Fibroblast of peridontal ligament (primary cell): ENCODE data around the gene TMPRSS9.
A peak's percentile ranks its signal among the peaks of the same experiment; 100 is the strongest.

ENCODE experiments used
- DNase-seq: peaks from one replicate; pipeline ENCODE4 v3.0.0-alpha.2; 2010; ENCODE audit errors: extremely low read depth

TMPRSS9 gene

GRCh38 chr19:2361246-2362045, 1.4 kb downstream of the TMPRSS9 start:
- no peak for DNase-seq

- DNase-seq: no peak
Measured at GRCh38 chr19:2362046-2362969, 2.2 kb downstream of the TMPRSS9 start.

- no peak for DNase-seq
Measured at GRCh38 chr19:2362970-2363300, 2.9 kb downstream of the TMPRSS9 start.

DNA sequence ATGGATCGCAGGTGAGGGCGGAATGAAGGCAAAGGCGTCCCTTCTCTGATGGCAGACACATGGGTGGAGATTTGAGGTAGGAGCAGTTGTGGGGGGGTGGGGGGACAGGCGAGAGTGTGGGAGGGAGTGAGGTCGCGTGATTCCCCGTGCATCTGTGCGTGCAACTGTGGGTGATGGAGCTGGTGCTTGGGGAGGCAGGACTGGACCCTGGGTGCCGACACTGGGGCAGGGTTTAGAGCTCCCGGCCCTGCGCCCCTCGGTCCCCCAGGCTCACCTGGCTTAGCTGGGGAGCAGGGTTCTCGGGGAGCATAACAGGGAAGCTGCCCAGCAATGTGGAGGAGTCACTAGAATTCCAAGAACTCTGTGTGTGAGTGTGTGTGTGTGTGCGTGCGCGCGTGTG, 3.4 kb downstream of the TMPRSS9 start:
- DNase-seq: no peak

DNA sequence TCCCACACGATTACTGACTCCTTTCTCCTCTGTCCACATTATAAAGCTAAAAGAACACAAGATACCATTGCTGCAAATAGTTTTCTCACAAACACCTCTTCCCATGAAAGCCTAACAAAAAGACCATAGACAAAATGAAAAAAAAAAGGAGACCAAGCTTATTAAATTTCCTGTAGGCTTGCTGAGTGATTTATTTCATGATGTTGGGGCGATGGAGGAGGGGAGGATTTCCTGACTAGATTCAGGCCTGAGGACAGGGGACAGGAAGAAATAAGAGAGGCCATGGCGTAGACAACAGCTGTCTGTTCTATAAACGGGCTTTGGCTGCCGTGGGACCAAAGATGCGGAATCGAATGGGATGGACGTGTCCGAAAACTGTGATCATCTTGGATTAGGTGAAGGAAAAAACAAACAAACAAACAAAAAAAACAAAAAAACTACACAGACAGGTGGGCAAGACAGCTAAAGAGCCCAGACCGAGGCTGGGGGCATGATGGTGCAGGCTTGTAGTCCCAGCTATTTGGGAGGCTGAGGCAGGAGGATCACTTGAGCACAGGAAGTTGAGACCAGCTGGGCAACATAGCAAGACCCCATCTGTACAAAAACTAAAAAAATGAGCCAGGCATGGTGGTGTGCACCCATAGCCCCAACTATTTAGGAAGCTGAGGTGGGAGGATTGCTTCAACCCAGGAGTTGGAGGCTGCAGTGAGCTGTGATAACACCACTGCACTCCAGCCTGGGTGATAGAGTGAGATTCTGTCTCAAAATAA, 5.3 kb downstream of the TMPRSS9 start:
- DNase-seq: no peak

DNA sequence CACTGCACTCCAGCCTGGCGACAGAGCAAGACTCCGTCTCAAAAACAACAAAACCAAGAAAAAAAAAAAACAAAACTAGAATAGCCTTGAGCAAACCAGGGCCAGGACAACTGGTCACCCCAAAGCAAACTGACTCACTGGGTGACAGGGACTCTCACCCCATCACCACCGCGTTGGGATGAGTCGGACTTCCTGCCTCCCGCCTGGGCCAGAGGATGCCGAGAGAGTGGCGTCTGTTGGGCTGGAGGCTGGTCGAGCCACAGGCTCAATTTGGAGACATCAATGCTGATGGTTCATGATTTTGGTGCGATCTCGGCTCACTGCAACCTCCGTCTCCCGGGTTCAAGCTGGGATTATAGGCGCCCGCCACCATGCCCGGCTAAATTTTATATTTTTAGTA, 11.6 kb downstream of the TMPRSS9 start:
- no peak for DNase-seq

- DNase-seq: no peak
Measured at GRCh38 chr19:2372076-2372612, 12.1 kb downstream of the TMPRSS9 start.

DNA sequence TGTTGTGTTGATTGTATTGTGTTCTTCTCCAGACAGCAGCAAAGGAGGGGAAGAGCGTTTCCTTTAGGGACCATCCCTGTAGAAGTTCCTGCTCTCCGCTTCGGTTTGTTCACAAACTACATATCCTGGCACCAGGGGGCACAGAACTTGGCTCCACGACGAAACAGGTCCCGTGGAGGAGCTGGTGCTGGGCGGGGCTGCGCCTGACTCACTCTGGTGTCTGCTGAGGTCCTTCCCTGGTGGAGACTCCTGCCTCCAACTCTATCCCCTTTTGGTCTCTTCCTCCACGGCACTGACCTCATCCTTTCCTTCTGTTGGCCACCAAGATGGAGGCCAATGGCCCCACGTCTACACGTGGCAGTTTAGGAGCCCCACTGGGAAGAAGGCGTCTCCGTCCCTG, 14.7 kb downstream of the TMPRSS9 start:
- no peak for DNase-seq

GRCh38 chr19:2375353-2376121, 15.5 kb downstream of the TMPRSS9 start:
- DNase-seq: no peak

- DNase-seq: no peak
Measured at GRCh38 chr19:2376784-2377519, 16.9 kb downstream of the TMPRSS9 start.

DNA sequence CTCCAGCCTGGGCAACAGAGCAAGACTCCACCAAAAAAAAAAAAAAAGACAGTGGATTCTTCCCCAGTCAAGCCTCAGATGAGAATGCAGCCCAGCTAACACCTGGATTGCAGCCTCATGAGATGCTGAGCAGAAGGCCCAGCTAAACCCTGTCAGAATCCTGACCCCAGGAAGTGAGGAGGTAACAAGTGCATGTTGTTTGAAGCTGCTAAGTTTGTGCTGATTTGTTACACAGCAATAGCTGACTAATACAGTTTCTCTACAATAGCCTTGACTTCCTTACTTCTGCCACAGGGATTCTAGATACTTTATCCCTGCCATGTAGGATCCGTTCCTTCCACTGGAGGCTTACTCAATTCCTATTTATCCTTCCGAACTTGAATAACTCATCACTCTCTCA, 20.5 kb downstream of the TMPRSS9 start:
- DNase-seq: no peak

DNA sequence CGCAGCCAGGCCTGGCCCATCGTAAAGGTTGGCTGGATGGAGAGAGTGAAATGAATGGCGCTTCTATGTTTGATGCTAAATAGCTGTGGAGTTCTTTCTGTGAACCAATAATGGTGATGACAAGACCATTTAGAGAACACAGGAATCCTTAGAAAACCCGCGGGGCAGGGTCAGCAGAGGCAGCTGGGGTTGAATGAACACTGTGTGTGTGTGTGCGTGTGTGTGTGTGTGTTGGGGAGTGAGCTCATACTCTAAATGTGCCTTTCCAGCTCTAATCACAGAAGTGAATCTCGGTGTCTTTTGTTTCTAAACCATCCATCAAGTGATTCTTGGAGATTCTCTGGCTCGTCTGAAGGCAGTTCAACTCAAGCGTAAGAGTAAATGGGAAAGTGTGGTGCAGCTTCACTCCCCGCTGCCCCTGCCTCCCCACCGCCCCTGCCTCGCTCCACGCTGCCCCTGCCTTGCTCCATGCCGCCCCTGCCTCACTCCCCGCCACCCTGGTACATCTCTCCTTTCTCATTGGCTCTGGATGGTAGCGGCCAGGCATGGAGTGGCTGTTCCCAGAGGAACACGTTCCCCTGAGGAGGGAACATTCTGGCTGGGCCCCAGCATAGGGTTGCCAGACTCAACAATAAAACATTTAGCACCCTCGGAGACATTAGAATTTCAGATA, 21.2 kb downstream of the TMPRSS9 start:
- peak; percentile 23 for DNase-seq

GRCh38 chr19:2382530-2383222, 22.6 kb downstream of the TMPRSS9 start:
- DNase-seq: no peak

GRCh38 chr19:2385053-2385721, 25.1 kb downstream of the TMPRSS9 start:
- DNase-seq: peak; percentile 59

GRCh38 chr19:2387367-2388288, 27.6 kb downstream of the TMPRSS9 start:
- DNase-seq: no peak

GRCh38 chr19:2389594-2389993, 29.5 kb downstream of the TMPRSS9 start:
- DNase-seq: no peak

GRCh38 chr19:2391118-2391725, 31.2 kb downstream of the TMPRSS9 start:
- DNase-seq: peak; percentile 84
